Glutamatergic neuron (in vitro differentiated cells): ENCODE measurements around the gene ZNF423. TPM values are rescaled to one million over a fixed set of nuclear protein-coding genes. Genes with fewer than 3 reads are reported as not detected.
A peak's percentile ranks its signal among the peaks of the same experiment; 100 is the strongest.

Source experiments
- DNase-seq: peaks from one replicate; pipeline ENCODE4 v3.0.0; 2022
- H3K27ac Mint-ChIP-seq: one replicate; pipeline ENCODE4 v1.8.0; 2020; ENCODE audit warnings: mild to moderate bottlenecking, mixed read lengths, inconsistent platforms; ENCODE audit not compliant: unreplicated experiment
- H3K27me3 Mint-ChIP-seq: one replicate; pipeline ENCODE4 v1.8.0; 2020; ENCODE audit warnings: mild to moderate bottlenecking, moderate library complexity, mixed read lengths, inconsistent platforms; ENCODE audit not compliant: unreplicated experiment
- H3K36me3 Mint-ChIP-seq: one replicate; pipeline ENCODE4 v1.8.0; 2020; ENCODE audit warnings: mild to moderate bottlenecking, mixed read lengths, inconsistent platforms; ENCODE audit not compliant: unreplicated experiment
- H3K4me1 Mint-ChIP-seq: one replicate; pipeline ENCODE4 v1.8.0; 2020; ENCODE audit warnings: mild to moderate bottlenecking, low read depth, mixed read lengths, inconsistent platforms; ENCODE audit not compliant: unreplicated experiment
- H3K4me3 Mint-ChIP-seq: one replicate; pipeline ENCODE4 v1.8.0; 2020; ENCODE audit warnings: mild to moderate bottlenecking, mixed read lengths, inconsistent platforms; ENCODE audit not compliant: unreplicated experiment
- H3K9me3 Mint-ChIP-seq: one replicate; pipeline ENCODE4 v1.8.0; 2020; ENCODE audit warnings: mild to moderate bottlenecking, moderate library complexity, mixed read lengths, inconsistent platforms; ENCODE audit not compliant: unreplicated experiment
- total RNA-seq: library from RNA; stranded (reverse); fragmentation: NEBNext Ultra II Directional; extraction: Animal tissue kit (Norgen Biotek cat#: 25700); gene quantifications from one replicate; pipeline ENCODE4 v1.2.1, GENCODE V29; 2021; ENCODE audit not compliant: unreplicated experiment
- TF ChIP-seq, protein P1 (sequence below): fragments of 200-600 bp; sonication (generic); IDR thresholded peaks from one replicate; pipeline ENCODE4 v1.5.0; 2021; ENCODE audit not compliant: partially characterized antibody, unreplicated experiment

The ZNF423 gene
- total RNA-seq, 1 donor from 2014 or later = 149 TPM

DNA sequence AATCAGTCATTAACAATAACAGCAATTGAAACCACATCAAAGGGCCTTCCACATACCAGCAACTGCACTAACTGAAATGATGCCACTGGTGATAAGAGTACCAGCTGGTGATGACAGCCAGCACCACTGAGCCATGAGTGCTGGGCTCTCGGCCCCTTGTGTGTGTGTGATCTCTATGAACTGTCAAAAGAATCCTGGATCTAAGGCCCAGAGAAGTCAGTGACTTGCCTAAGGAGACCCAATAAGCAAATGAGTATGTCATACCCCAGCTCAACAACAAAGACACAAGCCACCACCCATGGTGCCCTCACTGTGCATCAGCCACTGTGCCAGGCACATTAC lies 220.9 kb downstream of the ZNF423 start:
- no peak for DNase-seq
- TF ChIP-seq, protein P1, sequence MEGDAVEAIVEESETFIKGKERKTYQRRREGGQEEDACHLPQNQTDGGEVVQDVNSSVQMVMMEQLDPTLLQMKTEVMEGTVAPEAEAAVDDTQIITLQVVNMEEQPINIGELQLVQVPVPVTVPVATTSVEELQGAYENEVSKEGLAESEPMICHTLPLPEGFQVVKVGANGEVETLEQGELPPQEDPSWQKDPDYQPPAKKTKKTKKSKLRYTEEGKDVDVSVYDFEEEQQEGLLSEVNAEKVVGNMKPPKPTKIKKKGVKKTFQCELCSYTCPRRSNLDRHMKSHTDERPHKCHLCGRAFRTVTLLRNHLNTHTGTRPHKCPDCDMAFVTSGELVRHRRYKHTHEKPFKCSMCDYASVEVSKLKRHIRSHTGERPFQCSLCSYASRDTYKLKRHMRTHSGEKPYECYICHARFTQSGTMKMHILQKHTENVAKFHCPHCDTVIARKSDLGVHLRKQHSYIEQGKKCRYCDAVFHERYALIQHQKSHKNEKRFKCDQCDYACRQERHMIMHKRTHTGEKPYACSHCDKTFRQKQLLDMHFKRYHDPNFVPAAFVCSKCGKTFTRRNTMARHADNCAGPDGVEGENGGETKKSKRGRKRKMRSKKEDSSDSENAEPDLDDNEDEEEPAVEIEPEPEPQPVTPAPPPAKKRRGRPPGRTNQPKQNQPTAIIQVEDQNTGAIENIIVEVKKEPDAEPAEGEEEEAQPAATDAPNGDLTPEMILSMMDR = no peak
- peaks cover 36% of the 10 kb centered on the region for H3K4me1 Mint-ChIP-seq
- H3K27me3 Mint-ChIP-seq = peaks cover 12% of the 10 kb centered on the region
- H3K36me3 Mint-ChIP-seq = peaks cover 14% of the 10 kb centered on the region
- peak overlapping the region; percentile 82 for H3K27ac Mint-ChIP-seq
- no peak overlapping the region for H3K4me3 Mint-ChIP-seq
- peaks cover 30% of the 10 kb centered on the region for H3K9me3 Mint-ChIP-seq

DNA sequence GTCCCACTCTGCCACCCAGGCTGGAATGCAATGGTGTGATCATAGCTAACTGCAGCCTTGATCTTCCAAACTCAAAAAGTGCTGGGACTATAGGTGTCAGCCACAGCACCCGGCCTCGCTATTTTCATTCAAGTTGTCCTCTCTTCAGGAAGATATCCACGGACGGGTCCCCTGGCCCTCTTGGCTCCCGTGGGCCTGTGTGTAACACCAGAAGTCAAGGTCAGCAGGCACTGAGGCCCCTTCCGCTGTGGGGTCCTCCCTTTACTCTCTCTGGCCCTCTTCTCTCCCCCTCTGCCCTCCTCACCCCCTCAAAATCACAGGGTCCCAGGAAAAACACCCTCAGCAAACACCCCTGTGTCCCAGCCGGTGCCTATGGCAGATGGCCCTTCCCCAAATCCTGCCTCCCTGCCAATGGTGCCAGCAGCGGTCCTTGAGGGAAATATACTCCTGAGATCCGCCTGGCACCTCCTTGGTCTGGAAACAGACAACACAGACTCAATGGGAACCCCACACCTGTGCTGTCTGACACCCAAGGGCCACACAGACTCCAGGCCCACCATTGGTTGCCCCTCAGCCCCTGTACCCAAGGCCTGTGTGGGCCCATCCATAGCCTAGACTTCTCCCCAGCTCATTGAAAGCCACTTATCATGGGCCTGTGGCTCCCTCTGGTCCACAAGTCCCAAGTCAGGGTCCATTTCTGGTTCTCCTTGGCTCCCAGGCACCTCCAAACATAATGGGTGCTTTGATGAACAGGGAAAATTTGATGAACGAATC lies 221.5 kb downstream of the ZNF423 start:
- H3K27ac Mint-ChIP-seq = no peak overlapping the region
- no peak for DNase-seq

DNA sequence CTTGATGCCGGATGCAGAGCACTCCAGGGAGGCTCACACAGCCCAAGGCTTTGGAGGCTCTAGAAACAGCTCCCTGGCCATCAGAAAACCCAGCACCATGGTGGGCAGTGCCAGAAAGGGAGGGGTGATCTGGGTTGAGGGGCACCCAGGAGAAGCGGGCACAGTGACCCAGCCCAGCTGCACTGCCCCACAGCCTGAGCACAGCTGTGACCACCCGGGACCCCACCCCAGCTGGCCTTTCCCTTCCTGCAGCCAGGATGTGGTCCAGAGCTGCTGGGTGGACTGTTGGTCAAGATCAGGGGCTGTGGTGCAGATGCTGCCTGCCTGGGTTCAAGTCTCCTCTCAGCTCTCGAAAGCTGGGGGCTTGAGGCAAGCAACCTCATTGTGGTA lies 223.1 kb downstream of the ZNF423 start:
- H3K36me3 Mint-ChIP-seq = peaks cover 8% of the 10 kb centered on the region
- TF ChIP-seq, protein P1 = no peak
- H3K27ac Mint-ChIP-seq = no peak overlapping the region
- DNase-seq = no peak
- H3K27me3 Mint-ChIP-seq = peaks cover 6% of the 10 kb centered on the region
- H3K9me3 Mint-ChIP-seq = peaks cover 21% of the 10 kb centered on the region
- H3K4me1 Mint-ChIP-seq = peaks cover 20% of the 10 kb centered on the region
- H3K4me3 Mint-ChIP-seq = no peak overlapping the region

More for the DNA sequence above, 221.5 kb downstream of the ZNF423 start:
- H3K9me3 Mint-ChIP-seq = peaks cover 27% of the 10 kb centered on the region
- TF ChIP-seq, protein P1 = no peak
- peaks cover 31% of the 10 kb centered on the region for H3K4me1 Mint-ChIP-seq
- peaks cover 14% of the 10 kb centered on the region for H3K36me3 Mint-ChIP-seq
- no peak overlapping the region for H3K4me3 Mint-ChIP-seq
- H3K27me3 Mint-ChIP-seq = peaks cover 8% of the 10 kb centered on the region

DNA sequence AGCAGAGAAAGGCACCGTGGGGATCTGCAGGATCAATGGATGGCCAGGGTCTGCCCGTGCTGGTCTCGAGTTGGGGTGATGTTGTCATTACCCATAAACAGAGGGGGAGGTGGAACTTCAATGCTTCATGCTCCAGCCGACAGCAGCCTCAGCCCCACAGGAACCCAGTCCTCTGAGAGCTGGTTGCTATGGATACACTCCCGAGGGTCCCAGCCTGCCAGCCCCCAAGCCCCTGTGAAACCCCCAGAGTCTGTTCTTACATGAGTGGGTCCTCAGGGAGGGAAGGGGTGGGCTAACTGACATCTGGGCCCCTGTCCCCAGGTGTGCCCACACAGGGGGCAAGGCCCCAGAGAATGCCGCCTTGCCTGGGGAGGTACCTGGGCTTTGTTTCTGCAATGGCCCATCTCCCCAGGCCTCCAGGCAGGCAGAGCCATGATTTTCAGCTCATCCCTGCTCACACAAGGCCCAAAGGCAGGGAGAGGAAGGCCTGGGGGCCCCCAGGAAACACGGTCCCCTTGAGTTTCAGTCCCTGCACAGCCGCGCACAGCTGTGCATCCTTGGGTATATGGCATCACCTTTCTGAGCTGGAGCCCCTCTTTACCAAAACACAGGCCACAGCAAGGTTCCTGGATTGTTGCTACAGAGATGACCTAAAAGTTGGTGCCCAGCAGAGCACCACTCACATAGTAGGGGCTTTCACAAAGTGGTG lies 223.7 kb downstream of the ZNF423 start:
- Mint-ChIP-seq H3K9me3 (peaks cover 18% of the 10 kb centered on the region), H3K27me3 (peaks cover 6% of the 10 kb centered on the region), H3K27ac (no peak overlapping the region), H3K36me3 (peaks cover 3% of the 10 kb centered on the region), H3K4me1 (peaks cover 19% of the 10 kb centered on the region), H3K4me3 (no peak overlapping the region)
- TF ChIP-seq, protein P1 = no peak
- DNase-seq = no peak
